T-helper 2 cell treated with Interferon-gamma antibody and Interleukin-4, amounts not matched to agents 5 μg/mL and 100 μg/mL, for 36 hours (primary cell): ENCODE data around the gene PHB1.
"Not testable (repeated sequence)": the region's sequence is repeated elsewhere in the genome, so short reads cannot be mapped to it uniquely, and the experiment has no call there.

ENCODE experiments used
- DNase-seq: peaks from one replicate; pipeline ENCODE4 v3.0.0; 2021; ENCODE audit warnings: low spot score
- H3K27ac Mint-ChIP-seq: one replicate; pipeline ENCODE4 v1.8.0; 2021; ENCODE audit warnings: mild to moderate bottlenecking, mixed read lengths
- H3K27me3 Mint-ChIP-seq: one replicate; pipeline ENCODE4 v1.8.0; 2021; ENCODE audit warnings: low read depth, mixed read lengths
- H3K36me3 Mint-ChIP-seq: one replicate; pipeline ENCODE4 v1.8.0; 2021; ENCODE audit warnings: low read depth, mixed read lengths
- H3K4me1 Mint-ChIP-seq: one replicate; pipeline ENCODE4 v1.8.0; 2021; ENCODE audit warnings: low read depth, mixed read lengths
- H3K4me3 Mint-ChIP-seq: one replicate; pipeline ENCODE4 v1.8.0; 2022; ENCODE audit warnings: mild to moderate bottlenecking, moderate library complexity, mixed read lengths
- H3K9me3 Mint-ChIP-seq: one replicate; pipeline ENCODE4 v1.8.0; 2021; ENCODE audit warnings: mixed read lengths

PHB1 gene

GRCh38 chr17:49404906-49405305, 9.8 kb downstream of the PHB1 start:
- Mint-ChIP-seq H3K9me3 (no peaks in the 10 kb centered on the region), H3K4me1 (peaks cover 9% of the 10 kb centered on the region), H3K27me3 (no peaks in the 10 kb centered on the region), H3K27ac (no peak overlapping the region), H3K36me3 (peaks cover 51% of the 10 kb centered on the region), H3K4me3 (no peak overlapping the region)
- no peak for DNase-seq

GRCh38 chr17:49404361-49404760, 10.3 kb downstream of the PHB1 start:
- H3K36me3 Mint-ChIP-seq = peaks cover 51% of the 10 kb centered on the region
- DNase-seq = no peak
- no peak overlapping the region for H3K4me3 Mint-ChIP-seq
- no peak overlapping the region for H3K27ac Mint-ChIP-seq
- H3K4me1 Mint-ChIP-seq = peaks cover 9% of the 10 kb centered on the region
- no peaks in the 10 kb centered on the region for H3K27me3 Mint-ChIP-seq
- no peaks in the 10 kb centered on the region for H3K9me3 Mint-ChIP-seq

GRCh38 chr17:49403514-49404289, 11.0 kb downstream of the PHB1 start:
- peaks cover 9% of the 10 kb centered on the region for H3K4me1 Mint-ChIP-seq
- peaks cover 45% of the 10 kb centered on the region for H3K36me3 Mint-ChIP-seq
- H3K27me3 Mint-ChIP-seq = no peaks in the 10 kb centered on the region
- DNase-seq = no peak
- H3K27ac Mint-ChIP-seq = no peak overlapping the region
- H3K9me3 Mint-ChIP-seq = no peaks in the 10 kb centered on the region
- no peak overlapping the region for H3K4me3 Mint-ChIP-seq

GRCh38 chr17:49402706-49403105, 12.0 kb downstream of the PHB1 start:
- H3K4me1 Mint-ChIP-seq = peaks cover 1% of the 10 kb centered on the region
- DNase-seq = no peak
- H3K36me3 Mint-ChIP-seq = peaks cover 35% of the 10 kb centered on the region
- no peaks in the 10 kb centered on the region for H3K9me3 Mint-ChIP-seq
- H3K27me3 Mint-ChIP-seq = peaks cover 4% of the 10 kb centered on the region
- H3K4me3 Mint-ChIP-seq = no peak overlapping the region
- H3K27ac Mint-ChIP-seq = no peak overlapping the region

- Mint-ChIP-seq H3K27me3 (peaks cover 4% of the 10 kb centered on the region), H3K4me1 (peaks cover 3% of the 10 kb centered on the region), H3K27ac (no peak overlapping the region), H3K9me3 (no peaks in the 10 kb centered on the region), H3K4me3 (no peak overlapping the region), H3K36me3 (peaks cover 32% of the 10 kb centered on the region)
- DNase-seq = no peak
Measured at GRCh38 chr17:49401971-49402611, 12.6 kb downstream of the PHB1 start.

GRCh38 chr17:49399995-49400394, 14.7 kb downstream of the PHB1 start:
- Mint-ChIP-seq H3K4me1 (peaks cover 5% of the 10 kb centered on the region), H3K9me3 (no peaks in the 10 kb centered on the region), H3K27ac (no peak overlapping the region), H3K4me3 (no peak overlapping the region), H3K36me3 (peaks cover 17% of the 10 kb centered on the region), H3K27me3 (peaks cover 6% of the 10 kb centered on the region)
- DNase-seq = no peak

GRCh38 chr17:49397586-49397985, 17.1 kb downstream of the PHB1 start:
- no peak for DNase-seq
- Mint-ChIP-seq H3K27ac (no peak overlapping the region), H3K36me3 (peaks cover 1% of the 10 kb centered on the region), H3K4me3 (no peak overlapping the region), H3K27me3 (peaks cover 6% of the 10 kb centered on the region), H3K9me3 (no peaks in the 10 kb centered on the region), H3K4me1 (peaks cover 18% of the 10 kb centered on the region)

GRCh38 chr17:49393491-49394255, 21.0 kb downstream of the PHB1 start:
- Mint-ChIP-seq H3K9me3 (no peaks in the 10 kb centered on the region), H3K36me3 (peaks cover 4% of the 10 kb centered on the region), H3K27ac (no peak overlapping the region), H3K4me3 (no peak overlapping the region), H3K27me3 (peaks cover 6% of the 10 kb centered on the region), H3K4me1 (peaks cover 40% of the 10 kb centered on the region)
- DNase-seq = no peak

GRCh38 chr17:49390548-49391324, 23.9 kb downstream of the PHB1 start:
- H3K27me3 Mint-ChIP-seq = peaks cover 5% of the 10 kb centered on the region
- H3K27ac Mint-ChIP-seq = peak overlapping the region; percentile 87
- peaks cover 5% of the 10 kb centered on the region for H3K36me3 Mint-ChIP-seq
- no peak for DNase-seq
- peak overlapping the region; percentile 80 for H3K4me3 Mint-ChIP-seq
- H3K9me3 Mint-ChIP-seq = no peaks in the 10 kb centered on the region
- peaks cover 53% of the 10 kb centered on the region for H3K4me1 Mint-ChIP-seq

- H3K36me3 Mint-ChIP-seq, H3K27me3 Mint-ChIP-seq, H3K9me3 Mint-ChIP-seq, DNase-seq: not testable (repeated sequence)
- Mint-ChIP-seq H3K27ac (peak overlapping the region; percentile 74), H3K4me1 (peaks cover 50% of the 10 kb centered on the region), H3K4me3 (peak overlapping the region; percentile 80)
Measured at GRCh38 chr17:49389514-49390347, 25.0 kb downstream of the PHB1 start.

GRCh38 chr17:49388692-49389513, 25.8 kb downstream of the PHB1 start:
- Mint-ChIP-seq H3K4me3 (peak overlapping the region; percentile 78), H3K27me3 (peaks cover 5% of the 10 kb centered on the region), H3K4me1 (peaks cover 46% of the 10 kb centered on the region), H3K36me3 (peaks cover 5% of the 10 kb centered on the region), H3K9me3 (no peaks in the 10 kb centered on the region), H3K27ac (peak overlapping the region; percentile 91)
- no peak for DNase-seq

- no peak for DNase-seq
- Mint-ChIP-seq H3K9me3 (no peaks in the 10 kb centered on the region), H3K4me3 (peak overlapping the region; percentile 78), H3K27ac (peak overlapping the region; percentile 91), H3K27me3 (peaks cover 7% of the 10 kb centered on the region), H3K36me3 (peaks cover 5% of the 10 kb centered on the region), H3K4me1 (peaks cover 42% of the 10 kb centered on the region)
Measured at GRCh38 chr17:49388290-49388640, 26.4 kb downstream of the PHB1 start.
